Calu3 (cell line): ENCODE data around the gene ART1. TPM values are rescaled to one million over a fixed set of nuclear protein-coding genes. Genes with fewer than 3 reads are reported as not detected.

ENCODE experiments used
- BruUV-seq: library from RNA; stranded (reverse); fragments of 400-500 nt; replicated peaks from 2 replicates; lab custom pipeline; 2021; lab: Mats Ljungman, UMichigan
- CTCF ChIA-PET: fragments of 300-600 bp; sonication (Branson Sonifier 250); formaldehyde crosslinking; loops from one replicate; lab custom pipeline; 2022; ENCODE audit warnings: antibody characterized with exemption; lab: Charles Lee
- DNase-seq: peaks from one replicate; pipeline ENCODE4 v3.0.0; 2022
- H3K27ac Mint-ChIP-seq: one replicate; pipeline ENCODE4 v1.8.0; 2022; ENCODE audit warnings: mixed read lengths; ENCODE audit not compliant: unreplicated experiment
- H3K27me3 Mint-ChIP-seq: one replicate; pipeline ENCODE4 v1.8.0; 2022; ENCODE audit warnings: mixed read lengths; ENCODE audit not compliant: unreplicated experiment
- H3K36me3 Mint-ChIP-seq: one replicate; pipeline ENCODE4 v1.8.0; 2022; ENCODE audit warnings: mild to moderate bottlenecking, moderate library complexity, mixed read lengths; ENCODE audit not compliant: insufficient read depth, unreplicated experiment
- H3K4me1 Mint-ChIP-seq: one replicate; pipeline ENCODE4 v1.8.0; 2022; ENCODE audit warnings: mild to moderate bottlenecking, low read depth, mixed read lengths; ENCODE audit not compliant: unreplicated experiment
- H3K4me3 Mint-ChIP-seq: one replicate; pipeline ENCODE4 v1.8.0; 2022; ENCODE audit warnings: mild to moderate bottlenecking, low read depth, moderate library complexity, mixed read lengths; ENCODE audit not compliant: unreplicated experiment
- H3K9me3 Mint-ChIP-seq: one replicate; pipeline ENCODE4 v1.8.0; 2022; ENCODE audit warnings: low read depth, mixed read lengths; ENCODE audit not compliant: unreplicated experiment
- CTCF ChIP-seq: fragments of 200-600 bp; IDR thresholded peaks from one replicate; pipeline ENCODE4 v1.8.0; 2022; ENCODE audit warnings: antibody characterized with exemption; ENCODE audit not compliant: unreplicated experiment
- intact Hi-C: fragments of 100-400 bp; cut with micrococcal nuclease; formaldehyde crosslinking; loops from one replicate; pipeline ENCODE4 v1.10.0; 2022; ENCODE audit not compliant: unreplicated experiment
- total RNA-seq: library from RNA; stranded (reverse); gene quantifications from 2 replicates; pipeline ENCODE4 v1.2.3, GENCODE V29; 2022

Gene ART1
- total RNA-seq, 1 experiment from 2014 or later = not detected

GRCh38 chr11:3710485-3711259 lies 65.7 kb downstream of the ART1 start:
- H3K9me3 Mint-ChIP-seq = no peaks in the 10 kb centered on the region
- no peak for TF ChIP-seq CTCF
- H3K36me3 Mint-ChIP-seq = peaks cover 53% of the 10 kb centered on the region
- no peaks in the 10 kb centered on the region for H3K27me3 Mint-ChIP-seq
- no peak for DNase-seq
- no peak overlapping the region for H3K4me3 Mint-ChIP-seq
- intact Hi-C loops = no loop called here
- CTCF ChIA-PET = no interaction called here
- BruUV-seq = no TSS peak
- no peak overlapping the region for H3K27ac Mint-ChIP-seq
- no peaks in the 10 kb centered on the region for H3K4me1 Mint-ChIP-seq

DNA sequence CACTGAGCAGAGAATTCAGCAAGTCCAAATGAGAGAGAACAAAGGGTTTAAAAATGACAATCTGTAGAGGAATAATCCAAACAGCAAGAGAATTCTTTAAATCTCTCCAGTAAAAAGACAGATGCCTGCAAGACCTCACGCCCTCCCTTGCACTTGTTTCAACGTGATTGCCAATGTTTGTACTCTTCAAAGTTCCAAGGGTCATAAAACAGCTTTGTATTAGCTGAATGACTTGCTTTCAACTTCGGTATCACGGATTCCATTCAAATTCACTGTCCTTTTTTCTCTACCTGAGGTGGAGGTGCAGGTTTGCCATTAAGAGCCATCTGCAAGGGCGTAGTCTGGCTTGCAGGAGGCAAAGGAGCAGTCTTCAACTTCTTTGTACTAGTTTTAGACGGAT lies 67.3 kb downstream of the ART1 start:
- Mint-ChIP-seq H3K36me3 (peaks cover 56% of the 10 kb centered on the region), H3K4me3 (no peak overlapping the region), H3K27ac (no peak overlapping the region), H3K9me3 (no peaks in the 10 kb centered on the region), H3K27me3 (no peaks in the 10 kb centered on the region), H3K4me1 (no peaks in the 10 kb centered on the region)
- no peak for TF ChIP-seq CTCF
- CTCF ChIA-PET = no interaction called here
- intact Hi-C loops = no loop called here
- no TSS peak for BruUV-seq
- no peak for DNase-seq

Other genes starting within 250 kb of the ART1 start
- gene ART5, start 3.1 kb upstream of the ART1 start, total RNA-seq = not detected in 2 replicates
- gene CHRNA10, start 26.3 kb downstream of the ART1 start, total RNA-seq = 6.5 and 6.9 TPM in 2 replicates
- 114 and 126 TPM in 2 replicates for gene NUP98, start 152.4 kb downstream of the ART1 start, total RNA-seq
- gene PGAP2, start 163.4 kb downstream of the ART1 start, total RNA-seq = 35.2 and 38.0 TPM in 2 replicates
- 28.2 and 31.2 TPM in 2 replicates for gene RHOG, start 195.8 kb downstream of the ART1 start, total RNA-seq
- 53.7 and 60.1 TPM in 2 replicates for gene STIM1, start 210.5 kb downstream of the ART1 start, total RNA-seq